Neural cell (in vitro differentiated cells): ENCODE measurements around the gene CFAP20DC. TPM values are rescaled to one million over a fixed set of nuclear protein-coding genes. Genes with fewer than 3 reads are reported as not detected.
"Not testable (repeated sequence)": the region's sequence is repeated elsewhere in the genome, so short reads cannot be mapped to it uniquely, and the experiment has no call there.

Source experiments
- H2AFZ ChIP-seq: fragments of 200-600, 300-800 bp; sonication (generic), shearing (Covaris generic); 2 replicates; pipeline ENCODE4 v1.6.0; 2014; ENCODE audit warnings: low read depth, mild to moderate bottlenecking, antibody characterized with exemption, low read length, moderate library complexity
- H3F3A ChIP-seq: fragments of 200-600 bp; shearing (Covaris generic); 2 replicates; pipeline ENCODE4 v1.6.1; 2016; ENCODE audit warnings: mild to moderate bottlenecking, moderate library complexity, mixed read lengths, antibody characterized with exemption, low read length; ENCODE audit not compliant: insufficient read depth, poor library complexity, severe bottlenecking
- H3K27ac ChIP-seq: fragments of 200-600, 300-800 bp; sonication (generic), shearing (Covaris generic); 2 replicates; pipeline ENCODE4 v1.5.1; 2014; ENCODE audit warnings: mild to moderate bottlenecking, low read length, moderate library complexity
- H3K27me3 ChIP-seq: fragments of 300-800, 200-600 bp; sonication (generic), shearing (Covaris generic); 2 replicates; pipeline ENCODE4 v1.6.0; 2014; ENCODE audit warnings: mild to moderate bottlenecking, low read depth, low read length, moderate library complexity; ENCODE audit not compliant: insufficient read depth
- H3K36me3 ChIP-seq: fragments of 300-800, 200-600 bp; sonication (generic), shearing (Covaris generic); 2 replicates; pipeline ENCODE4 v1.5.1; 2014; ENCODE audit warnings: mild to moderate bottlenecking, antibody characterized with exemption, low read length, moderate library complexity; ENCODE audit not compliant: insufficient read depth
- H3K4me2 ChIP-seq: fragments of 300-800, 200-600 bp; sonication (generic), shearing (Covaris generic); 2 replicates; pipeline ENCODE4 v1.6.0; 2014; ENCODE audit warnings: mild to moderate bottlenecking, low read length
- H3K4me3 ChIP-seq: fragments of 300-800, 200-600 bp; sonication (generic), shearing (Covaris generic); 2 replicates; pipeline ENCODE4 v1.5.1; 2014; ENCODE audit warnings: mild to moderate bottlenecking, low read length, moderate library complexity
- H3K79me2 ChIP-seq: fragments of 200-600 bp; shearing (Covaris generic); replicated peaks from 2 replicates; pipeline ENCODE4 v1.6.0; 2014; ENCODE audit warnings: mild to moderate bottlenecking, low read length, moderate library complexity; ENCODE audit not compliant: insufficient read depth
- H3K9ac ChIP-seq: fragments of 300-800, 200-600 bp; sonication (generic), shearing (Covaris generic); 2 replicates; pipeline ENCODE4 v1.6.1; 2016; ENCODE audit warnings: mild to moderate bottlenecking, low read length, mixed read lengths
- H3K9me2 ChIP-seq: fragments of 200-600 bp; shearing (Covaris generic); 2 replicates; pipeline ENCODE4 v1.6.1; 2016; ENCODE audit warnings: mild to moderate bottlenecking, low read length, mixed read lengths; ENCODE audit not compliant: insufficient read depth
- H3K9me3 ChIP-seq: fragments of 200-600, 300-800 bp; sonication (generic), shearing (Covaris generic); 2 replicates; pipeline ENCODE4 v1.6.1; 2016; ENCODE audit warnings: mild to moderate bottlenecking, mixed run types, low read length, moderate library complexity, mixed read lengths
- H4K20me1 ChIP-seq: fragments of 200-600 bp; shearing (Covaris generic); 2 replicates; pipeline ENCODE4 v1.6.1; 2016; ENCODE audit warnings: mild to moderate bottlenecking, mixed run types; ENCODE audit not compliant: insufficient read depth
- EP300 ChIP-seq: fragments of 450-650 bp; conservative IDR thresholded peaks from 2 replicates; pipeline ENCODE4 v1.6.1; 2014; ENCODE audit warnings: antibody characterized with exemption, mild to moderate bottlenecking, moderate library complexity; ENCODE audit not compliant: poor library complexity, severe bottlenecking
- EZH2 ChIP-seq: fragments of 200-600, 300-800 bp; shearing (Covaris generic), sonication (generic); IDR thresholded peaks from 2 replicates; pipeline ENCODE4 v1.6.1; 2014; ENCODE audit warnings: antibody characterized with exemption, low read length, borderline replicate concordance, mild to moderate bottlenecking; ENCODE audit not compliant: insufficient read depth, poor library complexity, severe bottlenecking
- MXI1 ChIP-seq: fragments of 450-650 bp; conservative IDR thresholded peaks from 2 replicates; pipeline ENCODE4 v1.6.1; 2014; ENCODE audit warnings: antibody characterized with exemption, mild to moderate bottlenecking; ENCODE audit not compliant: poor library complexity, severe bottlenecking
- POLR2AphosphoS5 ChIP-seq: IDR thresholded peaks from 2 replicates; pipeline ENCODE4 v1.6.1; 2012
- RAD21 ChIP-seq: fragments of 450-650 bp; conservative IDR thresholded peaks from 2 replicates; pipeline ENCODE4 v1.6.1; 2014; ENCODE audit warnings: antibody characterized with exemption, mild to moderate bottlenecking, moderate library complexity
- SMC3 ChIP-seq: fragments of 450-650 bp; conservative IDR thresholded peaks from 2 replicates; pipeline ENCODE4 v1.6.1; 2014; ENCODE audit warnings: antibody characterized with exemption, mild to moderate bottlenecking, moderate library complexity; ENCODE audit not compliant: poor library complexity
- TAF1 ChIP-seq: IDR thresholded peaks from 2 replicates; pipeline ENCODE4 v1.6.1; 2012; ENCODE audit warnings: low read depth
- polyA minus RNA-seq: library from RNA; depleted of rRNA, polyadenylated mRNA; stranded (reverse); fragments of >200 nt; gene quantifications from 2 replicates; pipeline ENCODE4 v1.2.3, GENCODE V29; 2014
- polyA plus RNA-seq: library from polyadenylated mRNA; depleted of rRNA; stranded (reverse); fragments of >200 nt; gene quantifications from 2 replicates; pipeline ENCODE4 v1.2.3, GENCODE V29; 2014
- TF ChIP-seq, protein P1 (sequence below): fragments of 450-650 bp; IDR thresholded peaks from 2 replicates; pipeline ENCODE4 v1.5.1; 2014; ENCODE audit warnings: antibody characterized with exemption, mild to moderate bottlenecking, moderate library complexity; ENCODE audit not compliant: poor library complexity, severe bottlenecking
- TF ChIP-seq, protein P2 (sequence below): IDR thresholded peaks from 2 replicates; pipeline ENCODE4 v1.6.1; 2012; ENCODE audit warnings: borderline replicate concordance

The CFAP20DC gene
- polyA plus RNA-seq, result not detected in 2 replicates
- 0.58 and 0.97 TPM in 2 replicates for polyA minus RNA-seq

DNA sequence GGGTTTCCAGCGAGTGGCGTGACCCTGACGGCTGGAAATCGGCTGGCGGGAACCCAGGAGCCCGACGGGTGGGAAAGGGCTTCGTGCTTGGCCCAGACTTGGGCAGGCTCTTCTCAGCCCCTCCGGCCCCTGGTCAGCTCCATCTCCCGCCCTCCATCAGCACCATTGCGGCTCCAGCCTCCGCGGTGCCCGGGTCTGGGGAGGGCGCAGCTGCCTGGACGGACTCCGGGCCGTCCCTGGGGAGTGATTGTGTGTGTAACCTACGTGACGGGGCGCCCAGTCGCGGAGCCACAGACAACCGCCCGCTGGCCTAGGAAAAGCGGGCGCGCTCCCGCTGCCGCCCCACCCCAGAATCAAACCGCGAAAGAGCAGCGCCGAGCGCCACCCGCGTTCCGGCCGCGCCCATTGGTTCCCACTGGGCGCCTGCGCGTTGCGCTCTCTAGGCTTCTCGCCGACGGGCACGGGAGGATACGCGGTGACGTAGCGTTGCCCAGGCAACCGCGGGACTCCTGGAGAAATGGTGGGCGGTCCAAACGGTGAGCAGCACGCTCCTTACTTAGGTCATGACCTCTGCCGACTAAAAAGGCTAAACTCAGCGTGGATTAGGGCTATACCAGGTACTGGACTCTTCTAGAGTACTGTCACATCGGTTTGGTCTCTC, at the start of gene CFAP20DC:
CFAP20DC (minus strand) TSS at position 355 of the 661 bp plus-strand sequence. CDS start 394 bp downstream, outside the sequence.
- TF ChIP-seq RAD21, result no peak
- no peak for TF ChIP-seq MXI1
- no peak for TF ChIP-seq EZH2
- no peak for TF ChIP-seq EP300
- TF ChIP-seq, protein P1, sequence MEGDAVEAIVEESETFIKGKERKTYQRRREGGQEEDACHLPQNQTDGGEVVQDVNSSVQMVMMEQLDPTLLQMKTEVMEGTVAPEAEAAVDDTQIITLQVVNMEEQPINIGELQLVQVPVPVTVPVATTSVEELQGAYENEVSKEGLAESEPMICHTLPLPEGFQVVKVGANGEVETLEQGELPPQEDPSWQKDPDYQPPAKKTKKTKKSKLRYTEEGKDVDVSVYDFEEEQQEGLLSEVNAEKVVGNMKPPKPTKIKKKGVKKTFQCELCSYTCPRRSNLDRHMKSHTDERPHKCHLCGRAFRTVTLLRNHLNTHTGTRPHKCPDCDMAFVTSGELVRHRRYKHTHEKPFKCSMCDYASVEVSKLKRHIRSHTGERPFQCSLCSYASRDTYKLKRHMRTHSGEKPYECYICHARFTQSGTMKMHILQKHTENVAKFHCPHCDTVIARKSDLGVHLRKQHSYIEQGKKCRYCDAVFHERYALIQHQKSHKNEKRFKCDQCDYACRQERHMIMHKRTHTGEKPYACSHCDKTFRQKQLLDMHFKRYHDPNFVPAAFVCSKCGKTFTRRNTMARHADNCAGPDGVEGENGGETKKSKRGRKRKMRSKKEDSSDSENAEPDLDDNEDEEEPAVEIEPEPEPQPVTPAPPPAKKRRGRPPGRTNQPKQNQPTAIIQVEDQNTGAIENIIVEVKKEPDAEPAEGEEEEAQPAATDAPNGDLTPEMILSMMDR, result no peak
- no peak for TF ChIP-seq POLR2AphosphoS5
- TF ChIP-seq SMC3, result no peak
- TF ChIP-seq TAF1, result no peak
- TF ChIP-seq, protein P2, sequence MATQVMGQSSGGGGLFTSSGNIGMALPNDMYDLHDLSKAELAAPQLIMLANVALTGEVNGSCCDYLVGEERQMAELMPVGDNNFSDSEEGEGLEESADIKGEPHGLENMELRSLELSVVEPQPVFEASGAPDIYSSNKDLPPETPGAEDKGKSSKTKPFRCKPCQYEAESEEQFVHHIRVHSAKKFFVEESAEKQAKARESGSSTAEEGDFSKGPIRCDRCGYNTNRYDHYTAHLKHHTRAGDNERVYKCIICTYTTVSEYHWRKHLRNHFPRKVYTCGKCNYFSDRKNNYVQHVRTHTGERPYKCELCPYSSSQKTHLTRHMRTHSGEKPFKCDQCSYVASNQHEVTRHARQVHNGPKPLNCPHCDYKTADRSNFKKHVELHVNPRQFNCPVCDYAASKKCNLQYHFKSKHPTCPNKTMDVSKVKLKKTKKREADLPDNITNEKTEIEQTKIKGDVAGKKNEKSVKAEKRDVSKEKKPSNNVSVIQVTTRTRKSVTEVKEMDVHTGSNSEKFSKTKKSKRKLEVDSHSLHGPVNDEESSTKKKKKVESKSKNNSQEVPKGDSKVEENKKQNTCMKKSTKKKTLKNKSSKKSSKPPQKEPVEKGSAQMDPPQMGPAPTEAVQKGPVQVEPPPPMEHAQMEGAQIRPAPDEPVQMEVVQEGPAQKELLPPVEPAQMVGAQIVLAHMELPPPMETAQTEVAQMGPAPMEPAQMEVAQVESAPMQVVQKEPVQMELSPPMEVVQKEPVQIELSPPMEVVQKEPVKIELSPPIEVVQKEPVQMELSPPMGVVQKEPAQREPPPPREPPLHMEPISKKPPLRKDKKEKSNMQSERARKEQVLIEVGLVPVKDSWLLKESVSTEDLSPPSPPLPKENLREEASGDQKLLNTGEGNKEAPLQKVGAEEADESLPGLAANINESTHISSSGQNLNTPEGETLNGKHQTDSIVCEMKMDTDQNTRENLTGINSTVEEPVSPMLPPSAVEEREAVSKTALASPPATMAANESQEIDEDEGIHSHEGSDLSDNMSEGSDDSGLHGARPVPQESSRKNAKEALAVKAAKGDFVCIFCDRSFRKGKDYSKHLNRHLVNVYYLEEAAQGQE, result no peak
- Histone ChIP-seq H3K79me2 (no peaks in the 10 kb centered on the region), H2AFZ (peak within 1 kb of the TSS; percentile 17), H3K27me3 (no peaks in the 10 kb centered on the region), H3K4me2 (no peak within 1 kb of the TSS), H3K36me3 (no peaks in the 10 kb centered on the region), H3K27ac (no peak within 1 kb of the TSS), H3K4me3 (peak within 1 kb of the TSS; percentile 62), H3K9ac (peak within 1 kb of the TSS; percentile 49), H4K20me1 (no peaks in the 10 kb centered on the region), H3K9me3 (no peaks in the 10 kb centered on the region), H3F3A (no peaks in the 10 kb centered on the region), H3K9me2 (no peaks in the 10 kb centered on the region)

DNA sequence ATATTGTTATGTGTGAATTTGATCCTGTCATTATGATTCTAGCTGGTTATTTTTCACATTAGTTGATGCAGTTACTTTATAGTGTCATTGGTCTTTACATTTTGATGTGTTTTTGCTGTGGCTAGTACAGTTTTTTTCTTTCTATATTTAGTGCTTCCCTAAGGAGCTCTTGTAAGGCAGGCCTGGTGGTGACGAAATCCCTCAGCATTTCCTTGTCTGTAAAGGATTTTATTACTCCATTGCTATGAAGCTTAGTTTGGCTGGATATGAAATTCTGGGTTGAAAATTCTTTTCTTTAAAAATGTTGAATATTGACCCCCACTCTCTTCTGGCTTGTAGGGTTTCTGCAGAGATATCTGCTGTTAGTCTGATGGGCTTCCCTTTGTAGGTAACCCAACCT, 48.7 kb upstream of the CFAP20DC start:
- not testable (repeated sequence) for H3K36me3 ChIP-seq, H3K27me3 ChIP-seq, H3K9me3 ChIP-seq, H4K20me1 ChIP-seq, H2AFZ ChIP-seq, H3K9ac ChIP-seq, H3K79me2 ChIP-seq, H3F3A ChIP-seq, H3K4me2 ChIP-seq, H3K9me2 ChIP-seq, H3K27ac ChIP-seq, H3K4me3 ChIP-seq

DNA sequence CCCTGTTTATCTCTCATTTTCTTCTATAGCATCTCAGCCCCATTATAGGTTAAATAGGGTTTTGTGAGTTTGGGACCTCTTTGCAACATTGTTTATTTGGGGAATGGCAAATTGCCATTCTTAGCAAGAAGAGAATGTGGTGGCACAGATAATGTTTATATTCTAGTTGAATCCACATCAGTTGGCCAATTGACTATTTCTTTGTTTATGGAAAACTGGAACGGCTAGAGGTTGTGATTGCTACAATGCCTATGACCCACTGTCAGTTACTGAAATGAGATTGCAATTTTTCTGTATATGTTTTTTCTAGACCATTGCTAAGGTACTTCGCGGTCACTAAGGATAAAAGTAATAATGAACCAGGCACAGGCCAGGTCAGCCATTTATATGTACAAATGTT, 44.6 kb upstream of the CFAP20DC start:
- Histone ChIP-seq H3K9me2 (no peaks in the 10 kb centered on the region), H3K4me2 (no peak overlapping the region), H3F3A (no peaks in the 10 kb centered on the region), H3K4me3 (no peak overlapping the region), H3K9ac (no peak overlapping the region), H3K9me3 (no peaks in the 10 kb centered on the region), H3K79me2 (no peaks in the 10 kb centered on the region), H4K20me1 (no peaks in the 10 kb centered on the region), H3K27me3 (no peaks in the 10 kb centered on the region), H3K27ac (no peak overlapping the region), H2AFZ (no peak overlapping the region), H3K36me3 (no peaks in the 10 kb centered on the region)
- TF ChIP-seq, protein P1, result no peak
- TF ChIP-seq EZH2 (no peak), TAF1 (no peak), POLR2AphosphoS5 (no peak), SMC3 (no peak), RAD21 (no peak), MXI1 (no peak), EP300 (no peak)
- TF ChIP-seq, protein P2, result no peak
